Breast epithelium (tissue), 3 donors: ENCODE results near the gene PARD3B.

Experiments
- CTCF ChIP-seq, 3 donors: fragments of 450-650 bp; IDR thresholded peaks; one replicate each; pipeline ENCODE4 v1.5.1; 2016 to 2017; ENCODE audit warnings: antibody characterized with exemption in 3 of 3, mild to moderate bottlenecking in 3 of 3, moderate library complexity in 3 of 3
- POLR2AphosphoS5 ChIP-seq, 3 donors: sonication (generic); formaldehyde crosslinking; IDR thresholded peaks; one replicate each; pipeline ENCODE4 v1.6.1; 2017; ENCODE audit warnings: antibody characterized with exemption in 3 of 3

GRCh38 chr2:204571041-204571440 lies 25.8 kb downstream of the PARD3B start:
- TF ChIP-seq CTCF (IDR thresholded peaks at IDR 0.05) (no peak), POLR2AphosphoS5 (IDR thresholded peaks at IDR 0.05) (no peak)
